AG04449 (cell line): Measurements from ENCODE around the gene ROPN1B.

Experiments used
- CTCF ChIA-PET: fragments of 350-600 bp; formaldehyde crosslinking; extraction: SDS; loops from one replicate; lab custom pipeline; 2021; ENCODE audit warnings: antibody characterized with exemption; lab: Yijun Ruan, JAX
- POLR2A ChIA-PET: fragments of 400-600, 350-600 bp; formaldehyde crosslinking; extraction: SDS; loops from one replicate; lab custom pipeline; 2020; ENCODE audit warnings: antibody characterized with exemption, inconsistent platforms; lab: Yijun Ruan, JAX
- DNase-seq: peaks from one replicate; pipeline ENCODE4 v3.0.0-alpha.2; 2010; ENCODE audit warnings: low read depth, low spot score
- H3K4me3 ChIP-seq: 2 replicates; pipeline ENCODE4 v1.5.1; 2011; ENCODE audit warnings: low read depth, mild to moderate bottlenecking, control low read depth, low read length
- CTCF ChIP-seq: IDR thresholded peaks from one replicate; pipeline ENCODE4 v1.5.1; 2011; ENCODE audit warnings: mild to moderate bottlenecking, moderate library complexity, low read length, control low read depth, inconsistent platforms; ENCODE audit not compliant: insufficient read depth; ENCODE audit errors: missing control alignments

Gene ROPN1B

GRCh38 chr3:126013751-126014156, 44.8 kb downstream of the ROPN1B start:
- no peak for DNase-seq
- POLR2A ChIA-PET: no interaction called here
- TF ChIP-seq CTCF: no peak

GRCh38 chr3:126014252-126014651, 45.3 kb downstream of the ROPN1B start:
- POLR2A ChIA-PET: no interaction called here
- TF ChIP-seq CTCF: no peak
- CTCF ChIA-PET: no interaction called here
- peak; percentile 17 for DNase-seq
- no peak overlapping the region for H3K4me3 ChIP-seq

More at GRCh38 chr3:126013751-126014156, 44.8 kb downstream of the ROPN1B start:
- no peak overlapping the region for H3K4me3 ChIP-seq
- CTCF ChIA-PET: no interaction called here

- CTCF ChIA-PET: interaction anchor here (1.1 kb wide), 1 partner anchor 120 kb away, joined by 3 read pairs; no protein-coding TSS in a partner anchor
- DNase-seq: no peak
- POLR2A ChIA-PET: no interaction called here
- no peak for TF ChIP-seq CTCF
- no peak overlapping the region for H3K4me3 ChIP-seq
These were observed 46.1 kb downstream of the ROPN1B start for GRCh38 chr3:126015075-126015474.

- CTCF ChIA-PET: interaction anchor here (1.0 kb wide), 1 partner anchor 45 kb away, joined by 3 read pairs; no protein-coding TSS in a partner anchor
These were observed 47.6 kb downstream of the ROPN1B start for GRCh38 chr3:126016616-126017015.

DNA sequence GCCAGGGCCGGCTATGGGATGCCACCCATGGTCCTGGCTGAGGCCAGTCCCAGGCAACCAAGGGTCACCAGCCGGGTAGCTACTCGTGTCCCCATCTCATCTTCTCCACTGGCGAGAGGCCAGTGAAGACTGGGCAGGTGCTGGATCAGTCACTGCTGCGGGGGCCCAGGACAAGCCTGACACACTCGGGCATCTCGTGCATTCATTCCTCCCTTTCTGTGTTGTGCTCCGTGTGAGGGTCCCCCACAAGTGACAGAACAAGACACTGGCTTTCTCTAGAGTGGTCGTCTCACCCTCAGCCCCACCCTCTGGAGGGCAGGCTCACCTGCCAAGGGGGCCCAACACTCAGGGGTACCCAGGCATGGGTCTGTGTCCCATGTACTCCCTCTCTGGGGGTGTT, 48.4 kb downstream of the ROPN1B start:
- no peak overlapping the region for H3K4me3 ChIP-seq
- ChIA-PET CTCF (interaction anchor here (1.0 kb wide), 1 partner anchor 46 kb away, joined by 3 read pairs; no protein-coding TSS in a partner anchor), POLR2A (no interaction called here)
- DNase-seq: no peak
- no peak for TF ChIP-seq CTCF

More at GRCh38 chr3:126016616-126017015, 47.6 kb downstream of the ROPN1B start:
- DNase-seq: no peak
- no peak overlapping the region for H3K4me3 ChIP-seq
- TF ChIP-seq CTCF: no peak
- POLR2A ChIA-PET: no interaction called here

DNA sequence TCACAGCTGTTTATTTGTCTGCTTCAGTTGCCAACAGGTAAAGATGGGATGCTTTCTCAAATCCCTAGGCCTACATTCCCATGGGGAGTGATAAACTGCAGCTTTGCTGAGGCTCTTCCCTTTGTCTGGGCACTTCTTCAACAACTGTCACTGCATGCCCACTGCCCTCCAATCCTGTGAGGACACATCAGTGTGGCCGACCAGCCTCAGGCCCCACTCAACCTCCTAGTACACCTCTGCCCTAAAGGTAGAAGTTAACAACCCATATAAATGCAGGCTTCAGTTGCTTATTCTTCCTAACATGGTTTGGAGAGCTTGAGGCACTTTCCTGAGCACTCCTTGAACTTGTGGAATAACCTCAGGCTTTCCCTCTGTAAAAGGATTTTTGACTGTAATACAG, 49.6 kb downstream of the ROPN1B start:
- POLR2A ChIA-PET: no interaction called here
- TF ChIP-seq CTCF: no peak
- DNase-seq: no peak
- CTCF ChIA-PET: interaction anchor here (1.3 kb wide), 1 partner anchor 20 kb away, joined by 3 read pairs; no protein-coding TSS in a partner anchor
- H3K4me3 ChIP-seq: no peak overlapping the region
